ENCODE results near the gene NTRK2. TPM values are rescaled to one million over a fixed set of nuclear protein-coding genes. Genes with fewer than 3 reads are reported as not detected.

NTRK2 gene
- polyA plus RNA-seq, result 10 to 100 TPM in 2 of 3 donors, 1 to 10 TPM in 1; 7.0 to 11.7 (median 11.1) TPM

GRCh38 chr9:84669288-84670137, at the start of gene NTRK2:
Gene NTRK2, plus strand, starts transcription at chr9:84669729. Its CDS starts 1,020 bp downstream, at chr9:84670749.
- 1% methylated on average over 69 of the region's 69 CpGs for WGBS, 3 donors
- no peak within 1 kb of the TSS for H3K27ac ChIP-seq (ENCODE audit: low read depth, low read length)

- no peak overlapping the region for H3K27ac ChIP-seq (ENCODE audit: low read depth, low read length)
- 55 to 80% (median 65%) methylated on average over 2 of the region's 2 CpGs for WGBS, 3 donors
Measured at GRCh38 chr9:84620338-84620737, 49.2 kb upstream of the NTRK2 start.

- H3K27ac ChIP-seq (ENCODE audit: low read depth, low read length), result no peak overlapping the region
- 89 to 93% (median 90%) methylated on average over 2 of the region's 2 CpGs for WGBS, 3 donors
Measured at GRCh38 chr9:84621811-84622210, 47.7 kb upstream of the NTRK2 start.

- WGBS, 3 donors, result 74 to 79% (median 75%) methylated on average over 7 of the region's 7 CpGs
- no peak overlapping the region for H3K27ac ChIP-seq (ENCODE audit: low read depth, low read length)
Measured at GRCh38 chr9:84622981-84623380, 46.5 kb upstream of the NTRK2 start.

GRCh38 chr9:84636436-84636835, 33.1 kb upstream of the NTRK2 start:
- WGBS, 3 donors, result 80 to 85% (median 80%) methylated on average over 1 of the region's 1 CpG
- H3K27ac ChIP-seq (ENCODE audit: low read depth, low read length), result no peak overlapping the region

GRCh38 chr9:84642553-84643141, 26.9 kb upstream of the NTRK2 start:
- WGBS, 3 donors, result 67 to 92% (median 91%) methylated on average over 4 of the region's 4 CpGs

GRCh38 chr9:84647699-84648098, 21.8 kb upstream of the NTRK2 start:
- WGBS, 3 donors, result 79 to 94% (median 93%) methylated on average over 3 of the region's 3 CpGs
- no peak overlapping the region for H3K27ac ChIP-seq (ENCODE audit: low read depth, low read length)

More at GRCh38 chr9:84642553-84643141, 26.9 kb upstream of the NTRK2 start:
- H3K27ac ChIP-seq (ENCODE audit: low read depth, low read length), result no peak overlapping the region

GRCh38 chr9:84652496-84653120, 16.9 kb upstream of the NTRK2 start:
- WGBS, 3 donors, result 51 to 66% (median 53%) methylated on average over 4 of the region's 4 CpGs
- H3K27ac ChIP-seq (ENCODE audit: low read depth, low read length), result no peak overlapping the region

- H3K27ac ChIP-seq (ENCODE audit: low read depth, low read length), result no peak overlapping the region
- 80 to 87% (median 83%) methylated on average over 5 of the region's 5 CpGs for WGBS, 3 donors
Measured at GRCh38 chr9:84655447-84655846, 14.1 kb upstream of the NTRK2 start.

GRCh38 chr9:84659313-84659712, 10.2 kb upstream of the NTRK2 start:
- 62 to 80% (median 78%) methylated on average over 5 of the region's 5 CpGs for WGBS, 3 donors
- no peak overlapping the region for H3K27ac ChIP-seq (ENCODE audit: low read depth, low read length)

GRCh38 chr9:84659773-84660172, 9.8 kb upstream of the NTRK2 start:
- H3K27ac ChIP-seq (ENCODE audit: low read depth, low read length), result no peak overlapping the region
- WGBS, 3 donors, result 77 to 93% (median 84%) methylated on average over 1 of the region's 1 CpG

- no peak overlapping the region for H3K27ac ChIP-seq (ENCODE audit: low read depth, low read length)
- WGBS, 3 donors, result 4 to 5% (median 4%) methylated on average over 27 of the region's 27 CpGs
Measured at GRCh38 chr9:84667571-84668195, 1.8 kb upstream of the NTRK2 start.

GRCh38 chr9:84668196-84669012, 1.1 kb upstream of the NTRK2 start:
- 0 to 1% (median 0%) methylated on average over 74 to 76 of the region's 76 CpGs for WGBS, 3 donors

GRCh38 chr9:84669013-84669287, 579 bp upstream of the NTRK2 start:
- H3K27ac ChIP-seq (ENCODE audit: low read depth, low read length), result no peak overlapping the region
- 0 to 1% (median 1%) methylated on average over 7 of the region's 7 CpGs for WGBS, 3 donors

More at GRCh38 chr9:84668196-84669012, 1.1 kb upstream of the NTRK2 start:
- H3K27ac ChIP-seq (ENCODE audit: low read depth, low read length), result no peak overlapping the region

GRCh38 chr9:84670138-84671041, 861 bp downstream of the NTRK2 start:
- H3K27ac ChIP-seq (ENCODE audit: low read depth, low read length), result no peak overlapping the region
- WGBS, 3 donors, result 4 to 7% (median 5%) methylated on average over 60 to 67 of the region's 67 CpGs

- no peak overlapping the region for H3K27ac ChIP-seq (ENCODE audit: low read depth, low read length)
- WGBS, 3 donors, result 69 to 83% (median 75%) methylated on average over 9 of the region's 9 CpGs
Measured at GRCh38 chr9:84671586-84672521, 2.3 kb downstream of the NTRK2 start.

Data from adipose tissue (tissue), 3 donors.